IMR-90 (cell line): Measurements from ENCODE around the gene LRPPRC. TPM values are rescaled to one million over a fixed set of nuclear protein-coding genes. Genes with fewer than 3 reads are reported as not detected.

ENCODE experiments used
- ATAC-seq: fragments of 200-7000 bp; cut with Tn5 transposase; 2 replicates; pipeline ENCODE4 v1.9.1; 2020; ENCODE audit warnings: low read depth, mild to moderate bottlenecking, moderate library complexity
- BruUV-seq: library from RNA; stranded (reverse); fragments of 400-500 nt; replicated peaks from 2 replicates; lab custom pipeline; 2021; lab: Mats Ljungman, UMichigan
- CTCF ChIA-PET: fragments of 300-600 bp; formaldehyde crosslinking; extraction: SDS; loops from one replicate; lab custom pipeline; 2021; ENCODE audit warnings: antibody characterized with exemption; lab: Yijun Ruan, JAX
- POLR2A ChIA-PET: fragments of 300-600 bp; sonication (Branson Sonifier 250); formaldehyde crosslinking; loops from one replicate; lab custom pipeline; 2022; ENCODE audit warnings: antibody characterized with exemption; ENCODE audit not compliant: unreplicated experiment; lab: Charles Lee
- DNase-seq: peaks from one replicate; pipeline ENCODE4 v3.0.0; 2013
- H2AFZ ChIP-seq: replicated peaks from 2 replicates; pipeline ENCODE3; 2013; ENCODE audit warnings: low read length, mild to moderate bottlenecking; ENCODE audit not compliant: poor library complexity
- H2AK5ac ChIP-seq: 2 replicates; pipeline ENCODE4 v1.6.1; 2013; ENCODE audit warnings: low read depth, low read length, inconsistent platforms
- H2AK9ac ChIP-seq: replicated peaks from 2 replicates; pipeline ENCODE3; 2013; ENCODE audit warnings: mild to moderate bottlenecking, low read depth, low read length, moderate library complexity; ENCODE audit not compliant: poor library complexity
- H2BK120ac ChIP-seq: 2 replicates; pipeline ENCODE4 v1.6.1; 2013; ENCODE audit warnings: low read depth, low read length, inconsistent platforms
- H2BK15ac ChIP-seq: 3 replicates; pipeline ENCODE4 v1.6.1; 2013; ENCODE audit warnings: low read depth, low read length, inconsistent platforms
- H2BK20ac ChIP-seq: 2 replicates; pipeline ENCODE4 v1.6.1; 2013; ENCODE audit warnings: low read depth, mild to moderate bottlenecking, inconsistent platforms, low read length, moderate library complexity
- H2BK5ac ChIP-seq: 2 replicates; pipeline ENCODE4 v1.6.1; 2013; ENCODE audit warnings: mild to moderate bottlenecking, low read depth, low read length, inconsistent platforms; ENCODE audit not compliant: poor library complexity, severe bottlenecking
- H3K14ac ChIP-seq: replicated peaks from 2 replicates; pipeline ENCODE4 v1.6.1; 2013; ENCODE audit warnings: low read depth, low read length, inconsistent platforms
- H3K18ac ChIP-seq: 2 replicates; pipeline ENCODE4 v1.6.1; 2013; ENCODE audit warnings: low read depth, low read length, control low read depth
- H3K23ac ChIP-seq: 2 replicates; pipeline ENCODE4 v1.6.1; 2013; ENCODE audit warnings: low read depth, low read length, inconsistent platforms
- H3K27ac ChIP-seq: 2 replicates; pipeline ENCODE4 v1.5.1; 2013; ENCODE audit warnings: mild to moderate bottlenecking, control low read depth, low read length; ENCODE audit not compliant: insufficient read depth
- H3K27me3 ChIP-seq: 2 replicates; pipeline ENCODE4 v1.6.1; 2013; ENCODE audit warnings: low read length; ENCODE audit not compliant: control insufficient read depth, insufficient read depth
- H3K36me3 ChIP-seq: 2 replicates; pipeline ENCODE4 v1.6.1; 2013; ENCODE audit warnings: low read length, mixed read lengths; ENCODE audit not compliant: control insufficient read depth, insufficient read depth
- H3K4ac ChIP-seq: 2 replicates; pipeline ENCODE4 v1.6.1; 2013; ENCODE audit warnings: low read depth, low read length, inconsistent platforms
- H3K4me1 ChIP-seq: 2 replicates; pipeline ENCODE4 v1.6.1; 2013; ENCODE audit warnings: low read length, mixed read lengths; ENCODE audit not compliant: control insufficient read depth, insufficient read depth
- H3K4me2 ChIP-seq: 2 replicates; pipeline ENCODE4 v1.6.1; 2013; ENCODE audit warnings: low read depth, mild to moderate bottlenecking, control low read depth, low read length, moderate library complexity
- H3K4me3 ChIP-seq: 2 replicates; pipeline ENCODE4 v1.5.1; 2013; ENCODE audit warnings: low read depth, mild to moderate bottlenecking, control low read depth, low read length, moderate library complexity; ENCODE audit not compliant: insufficient read depth
- H3K56ac ChIP-seq: 2 replicates; pipeline ENCODE4 v1.6.1; 2013; ENCODE audit warnings: low read length, inconsistent platforms; ENCODE audit not compliant: insufficient read depth; ENCODE audit errors: extremely low read depth
- H3K79me1 ChIP-seq, 2 experiments: 2 replicates each; pipeline ENCODE4 v1.6.1; 2013; ENCODE audit warnings: low read length in 2 of 2, inconsistent platforms in 1 of 2, low read depth in 1 of 2
- H3K9ac ChIP-seq: 2 replicates; pipeline ENCODE4 v1.6.1; 2013; ENCODE audit warnings: low read depth, low read length, control low read depth
- H3K9me1 ChIP-seq: 2 replicates; pipeline ENCODE4 v1.6.1; 2013; ENCODE audit warnings: low read length, inconsistent platforms; ENCODE audit not compliant: insufficient read depth
- H3K9me3 ChIP-seq: 2 replicates; pipeline ENCODE4 v1.6.1; 2013; ENCODE audit warnings: low read length; ENCODE audit not compliant: control insufficient read depth, insufficient read depth
- H4K20me1 ChIP-seq: 2 replicates; pipeline ENCODE4 v1.6.1; 2013; ENCODE audit warnings: low read length, inconsistent platforms; ENCODE audit not compliant: insufficient read depth
- H4K5ac ChIP-seq: 2 replicates; pipeline ENCODE4 v1.6.1; 2013; ENCODE audit warnings: mild to moderate bottlenecking, low read depth, low read length, control low read depth
- H4K8ac ChIP-seq, 2 experiments: 2 replicates each; pipeline ENCODE4 v1.6.1; 2013; ENCODE audit warnings: low read depth in 2 of 2, low read length in 2 of 2, control low read depth in 1 of 2, inconsistent platforms in 1 of 2
- H4K91ac ChIP-seq: 2 replicates; pipeline ENCODE4 v1.6.1; 2013; ENCODE audit warnings: low read depth, low read length, inconsistent platforms; ENCODE audit not compliant: insufficient read depth
- CEBPB ChIP-seq: IDR thresholded peaks from 2 replicates; pipeline ENCODE4 v1.6.1; 2012; ENCODE audit warnings: low read depth, low read length, improper control_type of control experiment
- CHD1 ChIP-seq: IDR thresholded peaks from 2 replicates; pipeline ENCODE4 v1.6.1; 2012; ENCODE audit warnings: low read depth, low read length, improper control_type of control experiment
- CTCF ChIP-seq: conservative IDR thresholded peaks from 2 replicates; pipeline ENCODE4 v1.5.1; 2012; ENCODE audit warnings: mild to moderate bottlenecking, low read depth, low read length, improper control_type of control experiment
- FOS ChIP-seq: fragments of 150-350 bp; IDR thresholded peaks from 2 replicates; pipeline ENCODE4 v1.6.1; 2016; ENCODE audit warnings: low read depth, low read length
- MAFK ChIP-seq: IDR thresholded peaks from 2 replicates; pipeline ENCODE4 v1.6.1; 2012; ENCODE audit warnings: low read depth, low read length, improper control_type of control experiment
- MAZ ChIP-seq: IDR thresholded peaks from 2 replicates; pipeline ENCODE4 v1.6.1; 2012; ENCODE audit warnings: low read depth, mild to moderate bottlenecking, low read length, improper control_type of control experiment, moderate library complexity, borderline replicate concordance
- POLR2A ChIP-seq: IDR thresholded peaks from 2 replicates; pipeline ENCODE4 v1.6.1; 2012; ENCODE audit warnings: mild to moderate bottlenecking, low read depth, low read length
- RFX5 ChIP-seq: IDR thresholded peaks from 2 replicates; pipeline ENCODE4 v1.8.0; 2012; ENCODE audit warnings: low read depth, mild to moderate bottlenecking, low read length, moderate library complexity
- WGBS, 2 experiments: methylation state at CpG; one replicate each; pipeline versions ENCODE4 v1.1.5 to v1.1.7; 2013; ENCODE audit warnings: missing lambda C conversion rate in 2 of 2; ENCODE audit not compliant: insufficient read length in 1 of 2; ENCODE audit errors: extremely low coverage in 2 of 2; 5-methylcytosine and 5-hydroxymethylcytosine counted together
- dilution Hi-C: fragments of 300-500 bp; cut with HindIII; formaldehyde crosslinking; loops from one replicate; pipeline ENCODE4 v1.14.3; 2018; ENCODE audit warnings: low sequenced_read_pairs; ENCODE audit not compliant: unreplicated experiment
- in situ Hi-C: fragments of 300-500 bp; cut with MboI; formaldehyde crosslinking; loops from 3 replicates; pipeline ENCODE4 v1.14.3; 2019; ENCODE audit warnings: low sequenced_read_pairs, inconsistent platforms, mixed read lengths
- intact Hi-C: fragments of 100-400 bp; cut with micrococcal nuclease; formaldehyde crosslinking; loops from 2 replicates; pipeline ENCODE4 v1.10.0; 2022
- polyA plus RNA-seq, 3 experiments: library from polyadenylated mRNA; depleted of rRNA; stranded (reverse); fragments of >200 nt; gene quantifications; 2 replicates each; pipeline ENCODE4 v1.2.3, GENCODE V29; 2012; ENCODE audit warnings: low replicate concordance in 1 of 3
- total RNA-seq: library from RNA; depleted of rRNA; stranded (reverse); fragments of >200 nt; gene quantifications from 2 replicates; pipeline ENCODE4 v1.2.3, GENCODE V29; 2012

LRPPRC gene
- total and polyA plus RNA-seq, 2 of the 4 experiments (the other 2 are of a cell fraction) = 30.4 to 36.0 TPM

- TF ChIP-seq CHD1 (no peak), POLR2A (no peak)
Measured at GRCh38 chr2:43877782-43878464, 117.9 kb downstream of the LRPPRC start (continued).

GRCh38 chr2:43874776-43875451 lies 120.9 kb downstream of the LRPPRC start:
- Histone ChIP-seq H3K14ac (no peak overlapping the region), H3K36me3 (no peaks in the 10 kb centered on the region), H3K27me3 (peaks cover 33% of the 10 kb centered on the region), H3K56ac (no peak overlapping the region), H3K9me3 (no peaks in the 10 kb centered on the region), H3K23ac (no peak overlapping the region), H2BK15ac (no peak overlapping the region), H3K79me1 (no peaks in the 10 kb centered on the region), H3K4me2 (no peak overlapping the region), H3K9me1 (no peaks in the 10 kb centered on the region), H2BK20ac (no peak overlapping the region), H2BK120ac (no peak overlapping the region), H3K9ac (no peak overlapping the region), H3K27ac (no peak overlapping the region), H2BK5ac (no peak overlapping the region), H3K4me1 (no peaks in the 10 kb centered on the region), H2AK5ac (no peak overlapping the region), H4K8ac (no peak overlapping the region), H4K91ac (no peak overlapping the region), H3K18ac (no peak overlapping the region), H3K4me3 (no peak overlapping the region), H4K20me1 (no peaks in the 10 kb centered on the region), H4K5ac (no peak overlapping the region), H2AK9ac (no peak overlapping the region), H2AFZ (no peak overlapping the region), H3K4ac (no peak overlapping the region)
- dilution Hi-C loops (no loop called here), intact Hi-C loops (loop anchor here (5.0 kb wide), 3 partner anchors 67 to 602 kb away; no protein-coding TSS in a partner anchor), in situ Hi-C loops (loop anchor here (5.0 kb wide), 1 partner anchor 263 kb away; no protein-coding TSS in a partner anchor)
- WGBS, 2 experiments = 40% methylated on average over 1 of the region's 11 CpGs; no CpG with 5 or more reads in 1 of the 2 experiments
- ATAC-seq = no peak
- no TSS peak for BruUV-seq
- POLR2A ChIA-PET = no interaction called here
- CTCF ChIA-PET = interaction anchor here (0.6 kb wide), 1 partner anchor 204 kb away, joined by 3 read pairs; no protein-coding TSS in a partner anchor
- no peak for TF ChIP-seq FOS
- TF ChIP-seq CEBPB = no peak
- no peak for TF ChIP-seq CHD1
- no peak for TF ChIP-seq RFX5
- TF ChIP-seq MAZ = no peak
- no peak for TF ChIP-seq MAFK
- TF ChIP-seq CTCF = no peak
- DNase-seq = no peak
